T-helper 1 cell (primary cell): Measurements from ENCODE around the gene TDO2.
"Not testable (repeated sequence)": the region's sequence is repeated elsewhere in the genome, so short reads cannot be mapped to it uniquely, and the experiment has no call there.

Experiments
- DNase-seq, 5 donors: peaks; one replicate each; pipeline ENCODE4 v3.0.0-alpha.2; 2012 to 2020
- total RNA-seq, 4 donors: gene quantifications; one replicate each; lab custom pipeline; 2026; lab: John Stamatoyannopoulos, UW

TDO2 gene
- 0 reads per million in 4 donors for total RNA-seq

- DNase-seq = no peak
Observed at GRCh38 chr4:155903453-155903852, at the start of gene TDO2. Gene TDO2, plus strand, starts transcription at chr4:155903696. Its CDS starts 63 bp downstream, at chr4:155903759.

- DNase-seq = no peak
Observed at GRCh38 chr4:155854582-155855226, 48.8 kb upstream of the TDO2 start.

- DNase-seq = no peak
Observed at GRCh38 chr4:155855897-155856296, 47.6 kb upstream of the TDO2 start.

- no peak for DNase-seq
Observed at GRCh38 chr4:155866177-155866576, 37.3 kb upstream of the TDO2 start, which contains the start of gene ASIC5. Gene ASIC5, minus strand, starts transcription at chr4:155866277. Its CDS starts 51 bp downstream, at chr4:155866226.

- DNase-seq = no peak
Observed at GRCh38 chr4:155875878-155876277, 27.6 kb upstream of the TDO2 start.

GRCh38 chr4:155877971-155878370 is 25.5 kb upstream of the TDO2 start:
- DNase-seq = no peak

GRCh38 chr4:155878611-155879010 is 24.9 kb upstream of the TDO2 start:
- DNase-seq = no peak

GRCh38 chr4:155879767-155880166 is 23.7 kb upstream of the TDO2 start:
- no peak for DNase-seq

- no peak for DNase-seq
Observed at GRCh38 chr4:155881555-155881954, 21.9 kb upstream of the TDO2 start.

GRCh38 chr4:155883895-155884294 is 19.6 kb upstream of the TDO2 start:
- DNase-seq = no peak

GRCh38 chr4:155885666-155886065 is 17.8 kb upstream of the TDO2 start:
- DNase-seq = no peak

GRCh38 chr4:155887045-155887444 is 16.5 kb upstream of the TDO2 start:
- DNase-seq = no peak

- DNase-seq = no peak
Observed at GRCh38 chr4:155887847-155888570, 15.5 kb upstream of the TDO2 start.

GRCh38 chr4:155889031-155889793 is 14.3 kb upstream of the TDO2 start:
- DNase-seq = no peak

GRCh38 chr4:155889946-155890345 is 13.6 kb upstream of the TDO2 start:
- no peak for DNase-seq

GRCh38 chr4:155891058-155891457 is 12.4 kb upstream of the TDO2 start:
- DNase-seq = no peak

- DNase-seq = not testable (repeated sequence)
Observed at GRCh38 chr4:155898371-155898770, 5.1 kb upstream of the TDO2 start.

- no peak for DNase-seq
Observed at GRCh38 chr4:155899891-155900290, 3.6 kb upstream of the TDO2 start.

GRCh38 chr4:155900381-155900780 is 3.1 kb upstream of the TDO2 start:
- no peak for DNase-seq

- DNase-seq = no peak
Observed at GRCh38 chr4:155901013-155901412, 2.5 kb upstream of the TDO2 start.

GRCh38 chr4:155904331-155904730 is 835 bp downstream of the TDO2 start:
- no peak for DNase-seq

- DNase-seq = no peak
Observed at GRCh38 chr4:155906554-155907247, 3.2 kb downstream of the TDO2 start.

- no peak for DNase-seq
Observed at GRCh38 chr4:155907556-155907955, 4.1 kb downstream of the TDO2 start.
